Neural cell (in vitro differentiated cells): ENCODE results near the gene PDE2A. TPM values are rescaled to one million over a fixed set of nuclear protein-coding genes. Genes with fewer than 3 reads are reported as not detected.

ENCODE experiments used
- H2AFZ ChIP-seq: fragments of 200-600, 300-800 bp; sonication (generic), shearing (Covaris generic); 2 replicates; pipeline ENCODE4 v1.6.0; 2014; ENCODE audit warnings: low read depth, mild to moderate bottlenecking, antibody characterized with exemption, low read length, moderate library complexity
- H3F3A ChIP-seq: fragments of 200-600 bp; shearing (Covaris generic); 2 replicates; pipeline ENCODE4 v1.6.1; 2016; ENCODE audit warnings: mild to moderate bottlenecking, moderate library complexity, mixed read lengths, antibody characterized with exemption, low read length; ENCODE audit not compliant: insufficient read depth, poor library complexity, severe bottlenecking
- H3K27ac ChIP-seq: fragments of 200-600, 300-800 bp; sonication (generic), shearing (Covaris generic); 2 replicates; pipeline ENCODE4 v1.5.1; 2014; ENCODE audit warnings: mild to moderate bottlenecking, low read length, moderate library complexity
- H3K27me3 ChIP-seq: fragments of 300-800, 200-600 bp; sonication (generic), shearing (Covaris generic); 2 replicates; pipeline ENCODE4 v1.6.0; 2014; ENCODE audit warnings: mild to moderate bottlenecking, low read depth, low read length, moderate library complexity; ENCODE audit not compliant: insufficient read depth
- H3K36me3 ChIP-seq: fragments of 300-800, 200-600 bp; sonication (generic), shearing (Covaris generic); 2 replicates; pipeline ENCODE4 v1.5.1; 2014; ENCODE audit warnings: mild to moderate bottlenecking, antibody characterized with exemption, low read length, moderate library complexity; ENCODE audit not compliant: insufficient read depth
- H3K4me2 ChIP-seq: fragments of 300-800, 200-600 bp; sonication (generic), shearing (Covaris generic); 2 replicates; pipeline ENCODE4 v1.6.0; 2014; ENCODE audit warnings: mild to moderate bottlenecking, low read length
- H3K4me3 ChIP-seq: fragments of 300-800, 200-600 bp; sonication (generic), shearing (Covaris generic); 2 replicates; pipeline ENCODE4 v1.5.1; 2014; ENCODE audit warnings: mild to moderate bottlenecking, low read length, moderate library complexity
- H3K79me2 ChIP-seq: fragments of 200-600 bp; shearing (Covaris generic); replicated peaks from 2 replicates; pipeline ENCODE4 v1.6.0; 2014; ENCODE audit warnings: mild to moderate bottlenecking, low read length, moderate library complexity; ENCODE audit not compliant: insufficient read depth
- H3K9ac ChIP-seq: fragments of 300-800, 200-600 bp; sonication (generic), shearing (Covaris generic); 2 replicates; pipeline ENCODE4 v1.6.1; 2016; ENCODE audit warnings: mild to moderate bottlenecking, low read length, mixed read lengths
- H3K9me2 ChIP-seq: fragments of 200-600 bp; shearing (Covaris generic); 2 replicates; pipeline ENCODE4 v1.6.1; 2016; ENCODE audit warnings: mild to moderate bottlenecking, low read length, mixed read lengths; ENCODE audit not compliant: insufficient read depth
- H3K9me3 ChIP-seq: fragments of 200-600, 300-800 bp; sonication (generic), shearing (Covaris generic); 2 replicates; pipeline ENCODE4 v1.6.1; 2016; ENCODE audit warnings: mild to moderate bottlenecking, mixed run types, low read length, moderate library complexity, mixed read lengths
- H4K20me1 ChIP-seq: fragments of 200-600 bp; shearing (Covaris generic); 2 replicates; pipeline ENCODE4 v1.6.1; 2016; ENCODE audit warnings: mild to moderate bottlenecking, mixed run types; ENCODE audit not compliant: insufficient read depth
- CTCF ChIP-seq: fragments of 450-650 bp; IDR thresholded peaks from 2 replicates; pipeline ENCODE4 v1.5.1; 2014; ENCODE audit warnings: antibody characterized with exemption, mild to moderate bottlenecking, moderate library complexity; ENCODE audit not compliant: poor library complexity, severe bottlenecking
- EP300 ChIP-seq: fragments of 450-650 bp; conservative IDR thresholded peaks from 2 replicates; pipeline ENCODE4 v1.6.1; 2014; ENCODE audit warnings: antibody characterized with exemption, mild to moderate bottlenecking, moderate library complexity; ENCODE audit not compliant: poor library complexity, severe bottlenecking
- EZH2 ChIP-seq: fragments of 200-600, 300-800 bp; shearing (Covaris generic), sonication (generic); IDR thresholded peaks from 2 replicates; pipeline ENCODE4 v1.6.1; 2014; ENCODE audit warnings: antibody characterized with exemption, low read length, borderline replicate concordance, mild to moderate bottlenecking; ENCODE audit not compliant: insufficient read depth, poor library complexity, severe bottlenecking
- MXI1 ChIP-seq: fragments of 450-650 bp; conservative IDR thresholded peaks from 2 replicates; pipeline ENCODE4 v1.6.1; 2014; ENCODE audit warnings: antibody characterized with exemption, mild to moderate bottlenecking; ENCODE audit not compliant: poor library complexity, severe bottlenecking
- POLR2AphosphoS5 ChIP-seq: IDR thresholded peaks from 2 replicates; pipeline ENCODE4 v1.6.1; 2012
- RAD21 ChIP-seq: fragments of 450-650 bp; conservative IDR thresholded peaks from 2 replicates; pipeline ENCODE4 v1.6.1; 2014; ENCODE audit warnings: antibody characterized with exemption, mild to moderate bottlenecking, moderate library complexity
- REST ChIP-seq: IDR thresholded peaks from 2 replicates; pipeline ENCODE4 v1.6.1; 2012; ENCODE audit warnings: borderline replicate concordance
- SMC3 ChIP-seq: fragments of 450-650 bp; conservative IDR thresholded peaks from 2 replicates; pipeline ENCODE4 v1.6.1; 2014; ENCODE audit warnings: antibody characterized with exemption, mild to moderate bottlenecking, moderate library complexity; ENCODE audit not compliant: poor library complexity
- TAF1 ChIP-seq: IDR thresholded peaks from 2 replicates; pipeline ENCODE4 v1.6.1; 2012; ENCODE audit warnings: low read depth
- polyA plus RNA-seq: library from polyadenylated mRNA; depleted of rRNA; stranded (reverse); fragments of >200 nt; gene quantifications from 2 replicates; pipeline ENCODE4 v1.2.3, GENCODE V29; 2014

The PDE2A gene
- polyA plus RNA-seq, 1 donor from 2014 or later: 11.6 TPM

GRCh38 chr11:72591785-72592502 lies 82.3 kb downstream of the PDE2A start:
- Histone ChIP-seq H3K79me2 (no peaks in the 10 kb centered on the region), H3K9ac (no peak overlapping the region), H3K27me3 (peaks cover 37% of the 10 kb centered on the region), H4K20me1 (no peaks in the 10 kb centered on the region), H3K9me2 (no peaks in the 10 kb centered on the region), H3K27ac (no peak overlapping the region), H2AFZ (no peak overlapping the region), H3K9me3 (no peaks in the 10 kb centered on the region), H3K4me2 (no peak overlapping the region), H3K4me3 (no peak overlapping the region), H3F3A (no peaks in the 10 kb centered on the region), H3K36me3 (no peaks in the 10 kb centered on the region)
- no peak for TF ChIP-seq MXI1
- no peak for TF ChIP-seq POLR2AphosphoS5
- TF ChIP-seq SMC3: no peak
- TF ChIP-seq CTCF: no peak
- no peak for TF ChIP-seq EZH2
- TF ChIP-seq TAF1: no peak
- no peak for TF ChIP-seq REST
- no peak for TF ChIP-seq EP300
- no peak for TF ChIP-seq RAD21

- Histone ChIP-seq H3K79me2 (no peaks in the 10 kb centered on the region), H3K36me3 (no peaks in the 10 kb centered on the region), H3K4me2 (no peak overlapping the region), H3K9ac (no peak overlapping the region), H3K4me3 (no peak overlapping the region), H3K9me2 (no peaks in the 10 kb centered on the region), H3F3A (no peaks in the 10 kb centered on the region), H3K27me3 (peaks cover 37% of the 10 kb centered on the region), H3K9me3 (no peaks in the 10 kb centered on the region), H3K27ac (no peak overlapping the region), H2AFZ (no peak overlapping the region), H4K20me1 (no peaks in the 10 kb centered on the region)
- no peak for TF ChIP-seq REST
- no peak for TF ChIP-seq RAD21
Observed at GRCh38 chr11:72591023-72591422, 83.2 kb downstream of the PDE2A start.
